ENCODE data around the gene TLK2. TPM values are rescaled to one million over a fixed set of nuclear protein-coding genes. Genes with fewer than 3 reads are reported as not detected.

TLK2 gene
- polyA plus RNA-seq, 1 donor = 70.3 TPM

- DNase-seq = no peak
These were observed 175.5 kb downstream of the TLK2 start for GRCh38 chr17:62653826-62654761.

- no peak for DNase-seq
These were observed 177.0 kb downstream of the TLK2 start for GRCh38 chr17:62655656-62656055.

GRCh38 chr17:62656446-62656845, 177.8 kb downstream of the TLK2 start:
- DNase-seq = no peak

DNA sequence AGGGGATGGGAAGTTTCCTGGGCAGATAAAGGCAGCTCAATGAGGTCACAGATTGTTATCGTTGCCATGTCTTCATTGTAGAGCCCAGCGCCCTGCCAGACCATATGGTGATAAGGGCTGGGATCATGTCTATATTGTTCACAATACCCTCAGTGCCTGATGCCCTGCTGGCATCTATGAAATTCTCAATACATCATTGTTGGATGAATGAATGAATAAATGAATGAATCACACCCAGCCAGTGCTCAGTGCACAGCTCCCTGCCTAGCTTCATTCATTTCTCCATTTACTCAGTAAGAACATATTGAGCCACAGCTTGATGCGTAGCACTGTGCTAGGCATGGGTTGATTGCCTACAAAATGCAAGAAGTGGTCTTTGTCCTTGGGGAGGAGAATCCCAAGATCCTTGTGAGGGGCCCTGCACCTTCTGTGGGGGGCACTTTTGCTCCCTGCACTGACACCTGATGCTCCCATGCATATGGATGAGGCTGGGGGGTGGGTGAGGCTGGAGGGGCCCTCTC, 178.6 kb downstream of the TLK2 start:
- DNase-seq = no peak

- no peak for DNase-seq
These were observed 179.1 kb downstream of the TLK2 start for GRCh38 chr17:62657690-62658089.

- no peak for DNase-seq
These were observed 179.7 kb downstream of the TLK2 start for GRCh38 chr17:62658136-62658920.

DNA sequence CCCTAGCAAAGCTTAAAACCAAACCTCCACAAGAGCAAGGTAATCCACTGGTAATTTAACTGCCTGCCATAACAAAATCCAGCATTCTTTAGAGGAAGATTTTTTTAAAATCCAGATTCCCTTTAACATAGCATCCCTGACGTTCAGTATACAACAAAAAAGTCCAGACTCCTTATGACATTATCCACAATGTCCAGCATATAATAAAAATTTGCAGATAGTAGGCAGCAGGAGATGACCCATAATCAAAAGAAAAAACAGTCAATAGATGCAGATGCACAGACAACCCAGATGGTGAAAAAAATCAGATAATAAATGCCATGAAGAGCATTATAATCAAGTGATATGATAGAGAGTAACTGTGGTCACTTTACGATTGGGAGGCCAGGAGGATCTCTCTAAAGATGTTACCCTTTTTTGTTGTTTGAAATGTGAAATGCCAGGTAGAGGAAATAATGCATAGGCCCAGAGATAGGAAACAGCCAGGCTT, 182.0 kb downstream of the TLK2 start:
- no peak for DNase-seq

GRCh38 chr17:62661337-62661736, 182.7 kb downstream of the TLK2 start:
- no peak for DNase-seq

DNA sequence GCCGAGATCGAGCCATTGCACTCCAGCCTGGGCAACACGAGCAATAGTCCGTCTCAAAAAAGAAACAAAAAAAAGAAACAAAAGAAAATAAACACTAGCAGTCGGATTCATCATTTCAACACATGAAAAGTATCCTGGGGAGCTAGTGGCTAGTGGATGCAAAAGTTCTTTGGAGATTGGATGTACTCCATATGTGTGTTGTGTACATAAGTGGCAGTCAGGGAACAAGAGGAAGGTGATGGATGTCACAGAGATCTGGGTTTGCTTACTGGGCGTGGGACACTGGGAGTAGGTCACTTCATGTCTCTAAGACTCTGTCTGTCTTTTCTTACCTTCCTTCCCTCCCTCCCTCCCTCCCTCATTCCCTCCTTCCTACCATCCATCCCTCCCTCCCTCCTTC, 184.2 kb downstream of the TLK2 start:
- DNase-seq = no peak

Other genes with a start within 250 kb of the TLK2 start
- 0.28 TPM for gene EFCAB3, start 98.3 kb upstream of the TLK2 start, polyA plus RNA-seq (ENCODE audit: insufficient read length)
- 24.1 TPM for gene METTL2A, start 54.9 kb upstream of the TLK2 start, polyA plus RNA-seq (ENCODE audit: insufficient read length)
- 54.6 TPM for gene MRC2, start 148.8 kb downstream of the TLK2 start, polyA plus RNA-seq (ENCODE audit: insufficient read length)